B cell (primary cell): ENCODE data around the gene VPS26C. TPM values are rescaled to one million over a fixed set of nuclear protein-coding genes. Genes with fewer than 3 reads are reported as not detected.

Experiments
- ATAC-seq: fragments of 200-7000 bp; cut with Tn5 transposase; one replicate; pipeline ENCODE4 v1.10.0; 2021; ENCODE audit warnings: low read depth, mild to moderate bottlenecking, moderate number of reproducible peaks, moderate library complexity
- CTCF ChIA-PET: fragments of 350-600 bp; sonication (Branson Sonifier 250); formaldehyde crosslinking; loops from one replicate; lab custom pipeline; 2021; ENCODE audit warnings: antibody characterized with exemption, inconsistent platforms; lab: Charles Lee
- POLR2A ChIA-PET: fragments of 350-600 bp; sonication (Branson Sonifier 250); formaldehyde crosslinking; loops from one replicate; lab custom pipeline; 2021; ENCODE audit warnings: antibody characterized with exemption; lab: Charles Lee
- DNase-seq: peaks from one replicate; pipeline ENCODE4 v3.0.0; 2013
- H2AFZ ChIP-seq: 2 replicates; pipeline ENCODE4 v1.6.1; 2012; ENCODE audit warnings: mild to moderate bottlenecking, low read depth, low read length; ENCODE audit not compliant: insufficient read depth, poor library complexity, severe bottlenecking
- H3K27ac ChIP-seq, 2 donors: 1 replicate in 1 of 2; 2 replicates in 1 of 2; pipeline ENCODE4 v1.5.1; 2012 to 2013; ENCODE audit warnings: low read length in 2 of 2, mild to moderate bottlenecking in 2 of 2, moderate library complexity in 1 of 2
- H3K27me3 ChIP-seq, 4 experiments: fragments of 200-600 bp in 1 of 4; sonication (generic) in 1 of 4; replicated peaks in 1 of 4; 1 replicate in 2 of 4; 2 replicates in 2 of 4; pipeline versions ENCODE4 v1.6.1 to v1.7.0; 2013 to 2016; ENCODE audit warnings: low read length in 3 of 4, mild to moderate bottlenecking in 2 of 4, mixed read lengths in 1 of 4, moderate library complexity in 1 of 4; ENCODE audit not compliant: insufficient read depth in 4 of 4, control insufficient read depth in 3 of 4; ENCODE audit errors: control extremely low read depth in 1 of 4
- H3K36me3 ChIP-seq, 2 experiments: replicated peaks in 1 of 2; 1 replicate in 1 of 2; 2 replicates in 1 of 2; pipeline versions ENCODE4 v1.6.1 to v1.7.1; 2013; ENCODE audit warnings: low read length in 1 of 2; ENCODE audit not compliant: insufficient read depth in 2 of 2, control insufficient read depth in 1 of 2; ENCODE audit errors: control extremely low read depth in 1 of 2, extremely low read depth in 1 of 2
- H3K4me1 ChIP-seq, 2 donors: fragments of 200-600 bp in 1 of 2; sonication (generic) in 1 of 2; 1 replicate in 1 of 2; 2 replicates in 1 of 2; pipeline versions ENCODE4 v1.5.1 to v1.6.1; 2013 to 2017; ENCODE audit warnings: low read length in 2 of 2; ENCODE audit not compliant: control insufficient read depth in 2 of 2, insufficient read depth in 2 of 2
- H3K4me2 ChIP-seq: replicated peaks from 2 replicates; pipeline ENCODE3; 2012; ENCODE audit warnings: mild to moderate bottlenecking, low read depth, low read length; ENCODE audit not compliant: poor library complexity, severe bottlenecking
- H3K4me3 ChIP-seq, 5 experiments: fragments of 200-600 bp in 1 of 5; sonication (generic) in 1 of 5; 1 replicate in 3 of 5; 2 replicates in 2 of 5; pipeline versions ENCODE4 v1.5.1 to v1.7.0; 2011 to 2016; ENCODE audit warnings: low read length in 4 of 5, mild to moderate bottlenecking in 4 of 5, low read depth in 2 of 5, control low read depth in 1 of 5, moderate library complexity in 1 of 5; ENCODE audit not compliant: insufficient read depth in 1 of 5; ENCODE audit errors: control extremely low read depth in 1 of 5, extremely low read depth in 1 of 5
- H3K79me2 ChIP-seq: fragments of 200-600 bp; sonication (generic); one replicate; pipeline ENCODE4 v1.6.0; 2016; ENCODE audit warnings: low read length; ENCODE audit not compliant: control insufficient read depth, insufficient read depth
- H3K9ac ChIP-seq: fragments of 200-600 bp; sonication (generic); 2 replicates; pipeline ENCODE4 v1.6.1; 2017; ENCODE audit warnings: mild to moderate bottlenecking, low read length, moderate library complexity
- H3K9me3 ChIP-seq, 3 donors: one replicate each; pipeline versions ENCODE4 v1.6.1 to v1.7.1; 2013; ENCODE audit warnings: low read length in 2 of 3; ENCODE audit not compliant: control insufficient read depth in 2 of 3, insufficient read depth in 1 of 3; ENCODE audit errors: control extremely low read depth in 1 of 3
- H4K20me1 ChIP-seq: 2 replicates; pipeline ENCODE4 v1.6.0; 2012; ENCODE audit warnings: mild to moderate bottlenecking, low read length; ENCODE audit not compliant: insufficient read depth, control insufficient read depth, poor library complexity, severe bottlenecking
- H3K27ac Mint-ChIP-seq: one replicate; pipeline ENCODE4 v1.8.0; 2021; ENCODE audit warnings: mixed read lengths
- H3K27me3 Mint-ChIP-seq: one replicate; pipeline ENCODE4 v1.8.0; 2021; ENCODE audit warnings: mixed read lengths
- H3K4me1 Mint-ChIP-seq: one replicate; pipeline ENCODE4 v1.8.0; 2021; ENCODE audit warnings: mixed read lengths
- H3K4me3 Mint-ChIP-seq: one replicate; pipeline ENCODE4 v1.8.0; 2021; ENCODE audit warnings: mixed read lengths
- H3K9me3 Mint-ChIP-seq: one replicate; pipeline ENCODE4 v1.8.0; 2022; ENCODE audit warnings: mixed read lengths; ENCODE audit not compliant: insufficient read depth
- EZH2 ChIP-seq: IDR thresholded peaks from 2 replicates; pipeline ENCODE4 v1.6.1; 2012; ENCODE audit warnings: borderline replicate concordance, low read depth, mild to moderate bottlenecking, moderate library complexity, low read length; ENCODE audit not compliant: insufficient read depth, poor library complexity, severe bottlenecking
- WGBS: methylation state at CpG from one replicate; pipeline ENCODE4 v1.1.5; 2013; ENCODE audit warnings: missing lambda C conversion rate; ENCODE audit not compliant: insufficient coverage; 5-methylcytosine and 5-hydroxymethylcytosine counted together
- intact Hi-C: fragments of 100-400 bp; cut with micrococcal nuclease; formaldehyde crosslinking; loops from one replicate; pipeline ENCODE4 v1.10.0; 2022
- polyA plus RNA-seq: library from polyadenylated mRNA; depleted of rRNA; stranded (reverse); fragments of >200 nt; gene quantifications from 2 replicates; pipeline ENCODE4 v1.2.3, GENCODE V29; 2012
- total RNA-seq, 2 donors: library from RNA; stranded (reverse); fragments of 120-200 nt in 1 of 2; gene quantifications; 1 replicate in 1 of 2; 2 replicates in 1 of 2; pipeline versions ENCODE4 v1.2.3 to v1.2.4, GENCODE V29; 2013 to 2022
- TF ChIP-seq, protein P1 (sequence below): fragments of 200-600 bp; IDR thresholded peaks from one replicate; pipeline ENCODE4 v1.8.0; 2022; ENCODE audit warnings: antibody characterized with exemption, mild to moderate bottlenecking

Gene VPS26C
- total and polyA plus RNA-seq, 2 donors (not counting 1 experiment from before 2014, with no cell fraction given) = 34.3 to 58.6 TPM

DNA sequence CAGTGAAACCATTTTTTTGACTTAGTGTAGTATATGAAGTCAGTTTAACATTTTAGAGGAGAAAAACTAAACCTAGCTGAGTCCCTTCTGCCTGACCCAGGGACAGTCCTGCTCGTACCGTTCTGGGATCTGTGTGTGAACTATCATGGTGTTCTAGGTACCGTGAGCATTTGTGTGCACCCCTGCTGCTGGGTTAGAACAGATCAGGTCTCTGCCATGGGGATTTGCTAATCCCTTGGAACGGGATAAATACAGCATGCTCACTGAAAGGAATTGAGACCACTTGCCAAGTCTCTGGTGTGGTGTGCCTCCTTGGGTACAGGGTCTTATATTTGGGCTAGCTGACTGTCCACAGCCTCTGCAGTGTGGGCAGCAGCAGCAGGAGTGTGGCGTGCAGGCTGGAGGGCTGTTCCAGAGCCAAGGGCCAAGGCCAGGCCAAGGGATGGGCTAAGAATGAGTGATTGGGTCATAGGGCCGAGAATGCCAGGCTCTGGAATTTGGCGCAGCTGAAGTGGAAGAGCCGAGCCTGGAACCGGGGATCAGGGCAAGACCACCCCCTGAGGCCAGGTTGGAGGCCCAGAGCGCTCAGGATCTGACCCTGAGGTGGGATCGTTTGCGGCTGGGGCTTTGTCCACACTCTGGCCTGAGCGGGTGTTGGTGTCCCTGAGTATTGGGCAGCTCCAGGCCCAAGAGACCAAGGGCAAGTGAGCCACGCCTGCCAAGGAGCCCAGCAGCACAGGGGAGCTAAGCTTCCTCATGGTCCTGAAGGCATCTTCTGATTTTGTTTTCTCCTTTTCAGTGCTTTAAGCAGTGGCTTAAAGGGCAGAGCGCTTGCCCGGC is 66.3 kb downstream of the VPS26C start:
- 98% methylated on average over 16 of the region's 16 CpGs for WGBS
- Histone ChIP-seq H2AFZ (no peak overlapping the region), H3K4me1 (no peaks in the 10 kb centered on the region), H3K9me3 (no peaks in the 10 kb centered on the region), H3K79me2 (no peaks in the 10 kb centered on the region), H4K20me1 (no peaks in the 10 kb centered on the region), H3K27ac (no peak overlapping the region), H3K27me3 (no peaks in the 10 kb centered on the region), H3K4me3 (no peak overlapping the region), H3K4me2 (no peak overlapping the region), H3K9ac (no peak overlapping the region), H3K36me3 (peaks cover 13 to 40% of the 10 kb centered on the region in 2 experiments)
- CTCF ChIA-PET = interaction anchor here (1.9 kb wide), 1 partner anchor 19 kb away, joined by 4 read pairs; no protein-coding TSS in a partner anchor
- no peak for DNase-seq
- intact Hi-C loops = no loop called here
- Mint-ChIP-seq H3K9me3 (no peaks in the 10 kb centered on the region), H3K4me1 (no peaks in the 10 kb centered on the region), H3K4me3 (no peak overlapping the region), H3K27ac (no peak overlapping the region), H3K27me3 (no peaks in the 10 kb centered on the region)
- POLR2A ChIA-PET = no interaction called here
- TF ChIP-seq, protein P1, sequence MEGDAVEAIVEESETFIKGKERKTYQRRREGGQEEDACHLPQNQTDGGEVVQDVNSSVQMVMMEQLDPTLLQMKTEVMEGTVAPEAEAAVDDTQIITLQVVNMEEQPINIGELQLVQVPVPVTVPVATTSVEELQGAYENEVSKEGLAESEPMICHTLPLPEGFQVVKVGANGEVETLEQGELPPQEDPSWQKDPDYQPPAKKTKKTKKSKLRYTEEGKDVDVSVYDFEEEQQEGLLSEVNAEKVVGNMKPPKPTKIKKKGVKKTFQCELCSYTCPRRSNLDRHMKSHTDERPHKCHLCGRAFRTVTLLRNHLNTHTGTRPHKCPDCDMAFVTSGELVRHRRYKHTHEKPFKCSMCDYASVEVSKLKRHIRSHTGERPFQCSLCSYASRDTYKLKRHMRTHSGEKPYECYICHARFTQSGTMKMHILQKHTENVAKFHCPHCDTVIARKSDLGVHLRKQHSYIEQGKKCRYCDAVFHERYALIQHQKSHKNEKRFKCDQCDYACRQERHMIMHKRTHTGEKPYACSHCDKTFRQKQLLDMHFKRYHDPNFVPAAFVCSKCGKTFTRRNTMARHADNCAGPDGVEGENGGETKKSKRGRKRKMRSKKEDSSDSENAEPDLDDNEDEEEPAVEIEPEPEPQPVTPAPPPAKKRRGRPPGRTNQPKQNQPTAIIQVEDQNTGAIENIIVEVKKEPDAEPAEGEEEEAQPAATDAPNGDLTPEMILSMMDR = no peak
- no peak for TF ChIP-seq EZH2
- ATAC-seq = no peak
